ENCODE data around the gene SH3BP1. TPM values are rescaled to one million over a fixed set of nuclear protein-coding genes. Genes with fewer than 3 reads are reported as not detected.

SH3BP1 gene
- total and polyA plus RNA-seq, 2 of the 13 experiments (the other 11 are each of a cell fraction or from before 2014, with no cell fraction given), result 8.4 to 18.5 TPM

DNA sequence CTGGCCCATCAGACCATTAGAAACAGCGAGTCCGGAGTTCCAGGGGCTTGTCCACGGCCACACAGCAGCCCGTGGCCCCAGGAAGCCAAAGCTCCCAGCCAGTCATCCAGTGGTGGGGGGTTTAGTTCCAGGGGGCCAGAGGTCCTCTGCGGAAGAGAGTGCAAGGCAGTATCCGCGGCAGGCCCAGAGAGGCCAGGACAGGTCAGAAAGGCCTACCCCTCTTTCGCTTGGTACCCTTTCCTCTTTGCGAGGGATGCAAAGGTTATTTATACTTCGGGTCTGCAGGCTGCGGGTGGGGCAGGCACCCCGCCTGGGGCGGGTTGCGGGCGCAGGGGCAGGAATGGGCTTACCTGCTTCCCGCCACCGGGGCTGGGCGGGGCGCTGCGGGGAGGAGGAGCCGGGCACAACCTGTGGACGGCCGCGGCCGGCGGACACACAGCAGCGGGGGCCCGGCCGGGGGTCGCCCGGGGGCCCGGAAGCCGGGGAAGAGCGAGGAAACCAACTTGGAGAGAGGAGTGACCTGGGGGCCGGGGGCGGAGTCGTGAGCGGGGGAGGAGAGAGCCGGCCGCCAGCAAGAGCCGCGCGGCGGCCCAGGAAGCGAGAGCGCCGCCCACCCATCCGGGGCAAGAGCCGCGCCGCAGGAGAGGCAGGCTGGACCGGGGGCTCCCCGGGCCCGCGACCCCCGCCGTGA lies at the start of gene SH3BP1 (continued):
- TF ChIP-seq U2AF2 (IDR thresholded peaks at IDR 0.05; ENCODE audit: low read depth, low read length), result no peak
- no peak for TF ChIP-seq SRSF4 (IDR thresholded peaks at IDR 0.05; ENCODE audit: low read depth, low read length, poor library complexity, severe bottlenecking)
- no peak for TF ChIP-seq ZNF674 (CRISPR knock-in tag; IDR thresholded peaks at IDR 0.05; ENCODE audit: low read depth)
- peak; percentile 34; the same call in 1 of the 2 replicates for TF ChIP-seq PHF21A (CRISPR knock-in tag; IDR thresholded peaks at IDR 0.05)
- no peak for TF ChIP-seq ZNF549 (CRISPR knock-in tag; IDR thresholded peaks at IDR 0.05)
- TF ChIP-seq SALL1 (CRISPR knock-in tag; IDR thresholded peaks at IDR 0.05), result peak; percentile 38; the same call in 1 of the 2 replicates
- TF ChIP-seq FIP1L1 (IDR thresholded peaks at IDR 0.05; ENCODE audit: borderline replicate concordance, insufficient read depth, low read depth, low read length), result no peak
- no peak for TF ChIP-seq KDM5A (IDR thresholded peaks at IDR 0.05; ENCODE audit: borderline replicate concordance, low read length)
- TF ChIP-seq, protein P1, sequence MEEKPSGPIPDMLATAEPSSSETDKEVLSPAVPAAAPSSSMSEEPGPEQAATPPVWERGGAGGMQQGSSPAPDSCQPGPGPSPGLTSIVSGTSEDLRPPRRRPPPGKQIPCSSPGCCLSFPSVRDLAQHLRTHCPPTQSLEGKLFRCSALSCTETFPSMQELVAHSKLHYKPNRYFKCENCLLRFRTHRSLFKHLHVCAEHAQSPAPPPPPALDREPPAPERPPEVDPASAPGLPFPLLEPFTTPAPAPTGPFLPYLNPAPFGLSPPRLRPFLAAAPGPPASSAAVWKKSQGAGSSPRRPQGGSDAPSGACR (CRISPR knock-in tag; IDR thresholded peaks at IDR 0.05), result no peak
- TF ChIP-seq ZNF354B (CRISPR knock-in tag; IDR thresholded peaks at IDR 0.05), result no peak
- no peak for TF ChIP-seq ZNF724P (CRISPR knock-in tag; IDR thresholded peaks at IDR 0.05; ENCODE audit: borderline replicate concordance)
- no peak for TF ChIP-seq CENPX (CRISPR knock-in tag; IDR thresholded peaks at IDR 0.05)
- no peak for TF ChIP-seq BCL6 (CRISPR knock-in tag; IDR thresholded peaks at IDR 0.05)
- no peak for TF ChIP-seq ZNF841 (CRISPR knock-in tag; IDR thresholded peaks at IDR 0.05; ENCODE audit: borderline replicate concordance)
- no peak for TF ChIP-seq ZKSCAN1 (IDR thresholded peaks at IDR 0.05; ENCODE audit: low read length)
- TF ChIP-seq, protein P2, sequence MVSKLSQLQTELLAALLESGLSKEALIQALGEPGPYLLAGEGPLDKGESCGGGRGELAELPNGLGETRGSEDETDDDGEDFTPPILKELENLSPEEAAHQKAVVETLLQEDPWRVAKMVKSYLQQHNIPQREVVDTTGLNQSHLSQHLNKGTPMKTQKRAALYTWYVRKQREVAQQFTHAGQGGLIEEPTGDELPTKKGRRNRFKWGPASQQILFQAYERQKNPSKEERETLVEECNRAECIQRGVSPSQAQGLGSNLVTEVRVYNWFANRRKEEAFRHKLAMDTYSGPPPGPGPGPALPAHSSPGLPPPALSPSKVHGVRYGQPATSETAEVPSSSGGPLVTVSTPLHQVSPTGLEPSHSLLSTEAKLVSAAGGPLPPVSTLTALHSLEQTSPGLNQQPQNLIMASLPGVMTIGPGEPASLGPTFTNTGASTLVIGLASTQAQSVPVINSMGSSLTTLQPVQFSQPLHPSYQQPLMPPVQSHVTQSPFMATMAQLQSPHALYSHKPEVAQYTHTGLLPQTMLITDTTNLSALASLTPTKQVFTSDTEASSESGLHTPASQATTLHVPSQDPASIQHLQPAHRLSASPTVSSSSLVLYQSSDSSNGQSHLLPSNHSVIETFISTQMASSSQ (IDR thresholded peaks at IDR 0.05; ENCODE audit: low read depth), result no peak
- TF ChIP-seq, protein P2 (CRISPR knock-in tag; IDR thresholded peaks at IDR 0.05; ENCODE audit: borderline replicate concordance), result no peak
- TF ChIP-seq CREBL2 (CRISPR knock-in tag; IDR thresholded peaks at IDR 0.05; ENCODE audit: borderline replicate concordance), result no peak
- no peak for TF ChIP-seq HDAC2 (CRISPR knock-in tag; IDR thresholded peaks at IDR 0.05)
- TF ChIP-seq ZNF776 (CRISPR knock-in tag; IDR thresholded peaks at IDR 0.05), result no peak
- TF ChIP-seq PLRG1 (conservative IDR thresholded peaks at IDR 0.05), result no peak
- no peak for TF ChIP-seq TCF7 (IDR thresholded peaks at IDR 0.05; ENCODE audit: low read depth)
- TF ChIP-seq, protein P3, sequence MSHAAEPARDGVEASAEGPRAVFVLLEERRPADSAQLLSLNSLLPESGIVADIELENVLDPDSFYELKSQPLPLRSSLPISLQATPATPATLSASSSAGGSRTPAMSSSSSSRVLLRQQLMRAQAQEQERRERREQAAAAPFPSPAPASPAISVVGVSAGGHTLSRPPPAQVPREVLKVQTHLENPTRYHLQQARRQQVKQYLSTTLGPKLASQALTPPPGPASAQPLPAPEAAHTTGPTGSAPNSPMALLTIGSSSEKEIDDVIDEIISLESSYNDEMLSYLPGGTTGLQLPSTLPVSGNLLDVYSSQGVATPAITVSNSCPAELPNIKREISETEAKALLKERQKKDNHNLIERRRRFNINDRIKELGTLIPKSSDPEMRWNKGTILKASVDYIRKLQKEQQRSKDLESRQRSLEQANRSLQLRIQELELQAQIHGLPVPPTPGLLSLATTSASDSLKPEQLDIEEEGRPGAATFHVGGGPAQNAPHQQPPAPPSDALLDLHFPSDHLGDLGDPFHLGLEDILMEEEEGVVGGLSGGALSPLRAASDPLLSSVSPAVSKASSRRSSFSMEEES (CRISPR knock-in tag; IDR thresholded peaks at IDR 0.05), result no peak
- TF ChIP-seq BRCA1 (CRISPR knock-in tag; IDR thresholded peaks at IDR 0.05), result no peak
- TF ChIP-seq POGZ (CRISPR knock-in tag; IDR thresholded peaks at IDR 0.05), result no peak
- peak; percentile 43; the same call in 1 of the 2 replicates for TF ChIP-seq SP5 (CRISPR knock-in tag; IDR thresholded peaks at IDR 0.05; ENCODE audit: borderline replicate concordance, low read depth)

Measured in HepG2 (cell line).